ENCODE data around the gene TSPAN31.
"Not testable (repeated sequence)": the region's sequence is repeated elsewhere in the genome, so short reads cannot be mapped to it uniquely, and the experiment has no call there.

Gene TSPAN31

GRCh38 chr12:57721846-57722608 is 22.8 kb upstream of the TSPAN31 start:
- not testable (repeated sequence) for H3K27ac ChIP-seq (ENCODE audit: low read depth in 2 of 2, low read length in 2 of 2); H3K27me3 ChIP-seq (ENCODE audit: control insufficient read depth in 2 of 2, insufficient read depth in 2 of 2, low read length in 2 of 2); H3K4me1 ChIP-seq (ENCODE audit: control insufficient read depth in 2 of 2, insufficient read depth in 2 of 2, low read length in 2 of 2); H3K9me3 ChIP-seq (ENCODE audit: control insufficient read depth in 2 of 2, low read length in 2 of 2); H3K4me3 ChIP-seq (ENCODE audit: low read length in 2 of 2); H3K9ac ChIP-seq (ENCODE audit: low read depth in 1 of 2, low read length in 2 of 2)
- H3K36me3 ChIP-seq (ENCODE audit: control insufficient read depth in 2 of 2, insufficient read depth in 2 of 2, low read length in 2 of 2), result peaks cover 28 to 45% of the 10 kb centered on the region in 2 donors

- Histone ChIP-seq H3K4me3 (ENCODE audit: low read length in 2 of 2) (no peak overlapping the region), H3K9me3 (ENCODE audit: control insufficient read depth in 2 of 2, low read length in 2 of 2) (no peaks in the 10 kb centered on the region), H3K4me1 (ENCODE audit: control insufficient read depth in 2 of 2, insufficient read depth in 2 of 2, low read length in 2 of 2) (peaks cover 0 to 6% of the 10 kb centered on the region in 2 donors), H3K27me3 (ENCODE audit: control insufficient read depth in 2 of 2, insufficient read depth in 2 of 2, low read length in 2 of 2) (peaks cover 7 to 8% of the 10 kb centered on the region in 2 donors), H3K36me3 (ENCODE audit: control insufficient read depth in 2 of 2, insufficient read depth in 2 of 2, low read length in 2 of 2) (peaks cover 22 to 39% of the 10 kb centered on the region in 2 donors), H3K9ac (ENCODE audit: low read depth in 1 of 2, low read length in 2 of 2) (no peak overlapping the region), H3K27ac (ENCODE audit: low read depth in 2 of 2, low read length in 2 of 2) (no peak overlapping the region)
Observed at GRCh38 chr12:57722716-57723629, 21.9 kb upstream of the TSPAN31 start.

- no peak overlapping the region for H3K9ac ChIP-seq (ENCODE audit: low read depth in 1 of 2, low read length in 2 of 2)
- H3K4me3 ChIP-seq (ENCODE audit: low read length in 2 of 2), result no peak overlapping the region
- peaks cover 0 to 6% of the 10 kb centered on the region in 2 donors for H3K4me1 ChIP-seq (ENCODE audit: control insufficient read depth in 2 of 2, insufficient read depth in 2 of 2, low read length in 2 of 2)
- peaks cover 17 to 34% of the 10 kb centered on the region in 2 donors for H3K36me3 ChIP-seq (ENCODE audit: control insufficient read depth in 2 of 2, insufficient read depth in 2 of 2, low read length in 2 of 2)
- peaks cover 7 to 8% of the 10 kb centered on the region in 2 donors for H3K27me3 ChIP-seq (ENCODE audit: control insufficient read depth in 2 of 2, insufficient read depth in 2 of 2, low read length in 2 of 2)
- no peak overlapping the region for H3K27ac ChIP-seq (ENCODE audit: low read depth in 2 of 2, low read length in 2 of 2)
- no peaks in the 10 kb centered on the region for H3K9me3 ChIP-seq (ENCODE audit: control insufficient read depth in 2 of 2, low read length in 2 of 2)
Observed at GRCh38 chr12:57723630-57723962, 21.2 kb upstream of the TSPAN31 start.

GRCh38 chr12:57724003-57724935 is 20.6 kb upstream of the TSPAN31 start:
- H3K9me3 ChIP-seq (ENCODE audit: control insufficient read depth in 2 of 2, low read length in 2 of 2), result no peaks in the 10 kb centered on the region
- H3K4me3 ChIP-seq (ENCODE audit: low read length in 2 of 2), result no peak overlapping the region
- H3K36me3 ChIP-seq (ENCODE audit: control insufficient read depth in 2 of 2, insufficient read depth in 2 of 2, low read length in 2 of 2), result peaks cover 10 to 27% of the 10 kb centered on the region in 2 donors
- H3K27ac ChIP-seq (ENCODE audit: low read depth in 2 of 2, low read length in 2 of 2), result no peak overlapping the region
- H3K9ac ChIP-seq (ENCODE audit: low read depth in 1 of 2, low read length in 2 of 2), result no peak overlapping the region
- peaks cover 7 to 8% of the 10 kb centered on the region in 2 donors for H3K27me3 ChIP-seq (ENCODE audit: control insufficient read depth in 2 of 2, insufficient read depth in 2 of 2, low read length in 2 of 2)
- H3K4me1 ChIP-seq (ENCODE audit: control insufficient read depth in 2 of 2, insufficient read depth in 2 of 2, low read length in 2 of 2), result peaks cover 0 to 6% of the 10 kb centered on the region in 2 donors

- Histone ChIP-seq H3K4me1 (ENCODE audit: control insufficient read depth in 2 of 2, insufficient read depth in 2 of 2, low read length in 2 of 2) (peaks cover 0 to 6% of the 10 kb centered on the region in 2 donors), H3K27me3 (ENCODE audit: control insufficient read depth in 2 of 2, insufficient read depth in 2 of 2, low read length in 2 of 2) (peaks cover 7 to 13% of the 10 kb centered on the region in 2 donors), H3K9me3 (ENCODE audit: control insufficient read depth in 2 of 2, low read length in 2 of 2) (no peaks in the 10 kb centered on the region), H3K36me3 (ENCODE audit: control insufficient read depth in 2 of 2, insufficient read depth in 2 of 2, low read length in 2 of 2) (peaks cover 9 to 18% of the 10 kb centered on the region in 2 donors), H3K4me3 (ENCODE audit: low read length in 2 of 2) (no peak overlapping the region), H3K27ac (ENCODE audit: low read depth in 2 of 2, low read length in 2 of 2) (no peak overlapping the region), H3K9ac (ENCODE audit: low read depth in 1 of 2, low read length in 2 of 2) (no peak overlapping the region)
Observed at GRCh38 chr12:57724936-57725740, 19.7 kb upstream of the TSPAN31 start.

GRCh38 chr12:57725851-57726150 is 19.0 kb upstream of the TSPAN31 start:
- peaks cover 5 to 14% of the 10 kb centered on the region in 2 donors for H3K36me3 ChIP-seq (ENCODE audit: control insufficient read depth in 2 of 2, insufficient read depth in 2 of 2, low read length in 2 of 2)
- H3K4me3 ChIP-seq (ENCODE audit: low read length in 2 of 2), result peak overlapping the region in 1 of 2 donors; percentile 78
- H3K27me3 ChIP-seq (ENCODE audit: control insufficient read depth in 2 of 2, insufficient read depth in 2 of 2, low read length in 2 of 2), result peaks cover 7 to 15% of the 10 kb centered on the region in 2 donors
- H3K4me1 ChIP-seq (ENCODE audit: control insufficient read depth in 2 of 2, insufficient read depth in 2 of 2, low read length in 2 of 2), result peaks cover 0 to 6% of the 10 kb centered on the region in 2 donors
- no peak overlapping the region for H3K27ac ChIP-seq (ENCODE audit: low read depth in 2 of 2, low read length in 2 of 2)
- H3K9ac ChIP-seq (ENCODE audit: low read depth in 1 of 2, low read length in 2 of 2), result no peak overlapping the region
- no peaks in the 10 kb centered on the region for H3K9me3 ChIP-seq (ENCODE audit: control insufficient read depth in 2 of 2, low read length in 2 of 2)

GRCh38 chr12:57726151-57726883 is 18.5 kb upstream of the TSPAN31 start:
- no peaks in the 10 kb centered on the region for H3K9me3 ChIP-seq (ENCODE audit: control insufficient read depth in 2 of 2, low read length in 2 of 2)
- peaks cover under 1 to 14% of the 10 kb centered on the region in 2 donors for H3K36me3 ChIP-seq (ENCODE audit: control insufficient read depth in 2 of 2, insufficient read depth in 2 of 2, low read length in 2 of 2)
- H3K27me3 ChIP-seq (ENCODE audit: control insufficient read depth in 2 of 2, insufficient read depth in 2 of 2, low read length in 2 of 2), result peaks cover 7 to 15% of the 10 kb centered on the region in 2 donors
- peak overlapping the region; percentile 73 to 78 for H3K4me3 ChIP-seq (ENCODE audit: low read length in 2 of 2)
- peaks cover 0 to 6% of the 10 kb centered on the region in 2 donors for H3K4me1 ChIP-seq (ENCODE audit: control insufficient read depth in 2 of 2, insufficient read depth in 2 of 2, low read length in 2 of 2)
- peak overlapping the region; percentile 56 to 65 for H3K9ac ChIP-seq (ENCODE audit: low read depth in 1 of 2, low read length in 2 of 2)
- peak overlapping the region; percentile 55 to 65 for H3K27ac ChIP-seq (ENCODE audit: low read depth in 2 of 2, low read length in 2 of 2)

- Histone ChIP-seq H3K27me3 (ENCODE audit: control insufficient read depth in 2 of 2, insufficient read depth in 2 of 2, low read length in 2 of 2) (peaks cover 7 to 15% of the 10 kb centered on the region in 2 donors), H3K36me3 (ENCODE audit: control insufficient read depth in 2 of 2, insufficient read depth in 2 of 2, low read length in 2 of 2) (peaks cover 0 to 9% of the 10 kb centered on the region in 2 donors), H3K4me3 (ENCODE audit: low read length in 2 of 2) (peak overlapping the region; percentile 73 to 78), H3K4me1 (ENCODE audit: control insufficient read depth in 2 of 2, insufficient read depth in 2 of 2, low read length in 2 of 2) (peaks cover 0 to 6% of the 10 kb centered on the region in 2 donors), H3K27ac (ENCODE audit: low read depth in 2 of 2, low read length in 2 of 2) (peak overlapping the region; percentile 55 to 65), H3K9ac (ENCODE audit: low read depth in 1 of 2, low read length in 2 of 2) (peak overlapping the region; percentile 44 to 65), H3K9me3 (ENCODE audit: control insufficient read depth in 2 of 2, low read length in 2 of 2) (no peaks in the 10 kb centered on the region)
Observed at GRCh38 chr12:57726884-57727757, 17.7 kb upstream of the TSPAN31 start.

Data from mucosa of rectum (tissue), 2 donors.